Measurements from ENCODE around the gene SMG9.

GRCh38 chr19:43786665-43787064, 31.9 kb upstream of the SMG9 start:
- TF ChIP-seq, protein P1, sequence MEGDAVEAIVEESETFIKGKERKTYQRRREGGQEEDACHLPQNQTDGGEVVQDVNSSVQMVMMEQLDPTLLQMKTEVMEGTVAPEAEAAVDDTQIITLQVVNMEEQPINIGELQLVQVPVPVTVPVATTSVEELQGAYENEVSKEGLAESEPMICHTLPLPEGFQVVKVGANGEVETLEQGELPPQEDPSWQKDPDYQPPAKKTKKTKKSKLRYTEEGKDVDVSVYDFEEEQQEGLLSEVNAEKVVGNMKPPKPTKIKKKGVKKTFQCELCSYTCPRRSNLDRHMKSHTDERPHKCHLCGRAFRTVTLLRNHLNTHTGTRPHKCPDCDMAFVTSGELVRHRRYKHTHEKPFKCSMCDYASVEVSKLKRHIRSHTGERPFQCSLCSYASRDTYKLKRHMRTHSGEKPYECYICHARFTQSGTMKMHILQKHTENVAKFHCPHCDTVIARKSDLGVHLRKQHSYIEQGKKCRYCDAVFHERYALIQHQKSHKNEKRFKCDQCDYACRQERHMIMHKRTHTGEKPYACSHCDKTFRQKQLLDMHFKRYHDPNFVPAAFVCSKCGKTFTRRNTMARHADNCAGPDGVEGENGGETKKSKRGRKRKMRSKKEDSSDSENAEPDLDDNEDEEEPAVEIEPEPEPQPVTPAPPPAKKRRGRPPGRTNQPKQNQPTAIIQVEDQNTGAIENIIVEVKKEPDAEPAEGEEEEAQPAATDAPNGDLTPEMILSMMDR (IDR thresholded peaks at IDR 0.05): no peak
- TF ChIP-seq POLR2A (IDR thresholded peaks at IDR 0.05): no peak

All from esophagus squamous epithelium (tissue), 4 donors.